Umbilical cord (tissue), 1 donor: ENCODE results near the gene ACSS2. TPM values are rescaled to one million over a fixed set of nuclear protein-coding genes. Genes with fewer than 3 reads are reported as not detected.

Source experiments
- total RNA-seq: library from RNA; depleted of rRNA; stranded (reverse); fragments of >200 nt; gene quantifications from one replicate; pipeline ENCODE4 v1.2.3, GENCODE V29; 2014; ENCODE audit warnings: low replicate concordance; ENCODE audit not compliant: insufficient read depth

The ACSS2 gene
- total RNA-seq, 1 donor from 2014 or later, result 49.1 TPM

Other genes starting within 250 kb of the ACSS2 start
- gene PIGU, start 199.5 kb upstream of the ACSS2 start, total RNA-seq, result 6.0 TPM
- gene TP53INP2, start 172.3 kb upstream of the ACSS2 start, total RNA-seq, result 9.1 TPM
- gene NCOA6, start 51.0 kb upstream of the ACSS2 start, total RNA-seq, result 10.8 TPM
- gene GGT7, start 3.8 kb upstream of the ACSS2 start, total RNA-seq, result 10.4 TPM
- 39.5 TPM for gene GSS, start 79.2 kb downstream of the ACSS2 start, total RNA-seq
- not detected for gene MYH7B, start 79.3 kb downstream of the ACSS2 start, total RNA-seq
- gene TRPC4AP, start 216.2 kb downstream of the ACSS2 start, total RNA-seq, result 49.4 TPM